ENCODE measurements around the gene NAMPT. TPM values are rescaled to one million over a fixed set of nuclear protein-coding genes. Genes with fewer than 3 reads are reported as not detected.

Gene NAMPT
- total RNA-seq, 2 donors from 2014 or later, result 88.6 to 273 TPM

DNA sequence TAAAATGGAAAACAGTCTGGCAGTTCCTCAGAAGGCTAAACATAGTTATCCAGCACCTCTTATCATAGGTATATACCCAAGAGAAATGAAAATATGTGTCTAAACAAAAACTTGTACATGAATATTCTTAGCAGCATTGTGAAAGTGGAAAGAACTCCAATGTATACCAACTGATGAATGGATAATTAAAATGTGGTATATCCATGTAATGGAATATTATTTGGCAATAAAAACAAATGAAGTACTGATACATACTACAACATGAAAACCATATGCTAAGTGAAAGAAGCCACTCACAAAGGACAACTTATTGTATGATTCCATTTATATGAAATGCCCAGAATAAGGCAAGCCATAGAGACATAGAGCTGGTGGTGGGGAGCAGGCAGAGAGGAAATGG, 32.2 kb upstream of the NAMPT start:
- Histone ChIP-seq H3K27ac (no peak overlapping the region), H3K4me3 (no peak overlapping the region), H3K27me3 (no peaks in the 10 kb centered on the region), H3K36me3 (no peaks in the 10 kb centered on the region), H3K9ac (ENCODE audit: low read depth in 2 of 2, low read length in 2 of 2) (no peak overlapping the region), H3K4me1 (no peaks in the 10 kb centered on the region), H3K9me3 (no peaks in the 10 kb centered on the region)
- no peak for DNase-seq
- TF ChIP-seq, protein P1, sequence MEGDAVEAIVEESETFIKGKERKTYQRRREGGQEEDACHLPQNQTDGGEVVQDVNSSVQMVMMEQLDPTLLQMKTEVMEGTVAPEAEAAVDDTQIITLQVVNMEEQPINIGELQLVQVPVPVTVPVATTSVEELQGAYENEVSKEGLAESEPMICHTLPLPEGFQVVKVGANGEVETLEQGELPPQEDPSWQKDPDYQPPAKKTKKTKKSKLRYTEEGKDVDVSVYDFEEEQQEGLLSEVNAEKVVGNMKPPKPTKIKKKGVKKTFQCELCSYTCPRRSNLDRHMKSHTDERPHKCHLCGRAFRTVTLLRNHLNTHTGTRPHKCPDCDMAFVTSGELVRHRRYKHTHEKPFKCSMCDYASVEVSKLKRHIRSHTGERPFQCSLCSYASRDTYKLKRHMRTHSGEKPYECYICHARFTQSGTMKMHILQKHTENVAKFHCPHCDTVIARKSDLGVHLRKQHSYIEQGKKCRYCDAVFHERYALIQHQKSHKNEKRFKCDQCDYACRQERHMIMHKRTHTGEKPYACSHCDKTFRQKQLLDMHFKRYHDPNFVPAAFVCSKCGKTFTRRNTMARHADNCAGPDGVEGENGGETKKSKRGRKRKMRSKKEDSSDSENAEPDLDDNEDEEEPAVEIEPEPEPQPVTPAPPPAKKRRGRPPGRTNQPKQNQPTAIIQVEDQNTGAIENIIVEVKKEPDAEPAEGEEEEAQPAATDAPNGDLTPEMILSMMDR (IDR thresholded peaks at IDR 0.05), result no peak
- intact Hi-C loops (cut with DNase I), result no loop called here

DNA sequence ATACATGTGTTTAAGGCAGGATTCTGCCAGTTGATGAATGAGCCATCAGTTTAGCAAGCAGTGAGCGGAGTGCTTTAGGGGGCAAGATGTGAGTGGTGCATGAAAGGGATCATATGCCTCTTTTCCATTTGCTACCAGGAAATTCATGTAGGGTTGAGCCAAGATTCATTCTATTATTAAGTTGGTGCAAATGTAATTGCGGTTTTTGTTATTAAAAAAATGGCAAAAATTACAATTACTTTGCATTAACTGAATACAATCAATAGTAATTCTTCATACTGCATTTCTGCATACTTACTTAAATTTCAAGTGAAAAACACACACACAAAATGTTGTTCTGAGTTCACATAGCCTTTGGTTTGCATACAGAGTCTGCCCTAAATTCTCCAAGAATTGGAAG, 30.1 kb upstream of the NAMPT start:
- H3K27ac ChIP-seq, result no peak overlapping the region
- no peaks in the 10 kb centered on the region for H3K36me3 ChIP-seq

DNA sequence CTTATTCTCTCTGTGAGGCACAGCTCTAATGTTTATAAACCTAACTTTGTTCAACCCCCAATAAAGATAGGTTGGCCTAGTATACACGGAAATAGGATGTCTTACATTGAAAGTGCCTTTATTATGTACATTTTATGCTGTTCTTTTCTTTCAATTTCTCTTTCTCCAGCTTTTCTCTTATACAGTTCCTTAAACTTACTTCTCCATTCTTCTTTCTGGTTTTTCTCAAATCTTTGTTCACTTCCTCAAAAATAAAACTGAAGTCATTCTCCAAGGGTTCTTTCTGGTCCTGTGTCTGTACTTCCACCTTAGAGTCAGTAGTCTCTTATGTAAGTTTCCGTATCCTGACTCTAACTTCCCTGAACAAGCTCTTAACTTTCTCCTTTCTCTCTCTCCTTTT, 29.2 kb upstream of the NAMPT start:
- H3K9me3 ChIP-seq, result no peaks in the 10 kb centered on the region
- DNase-seq, result no peak
- no peaks in the 10 kb centered on the region for H3K4me1 ChIP-seq
- TF ChIP-seq, protein P1 (IDR thresholded peaks at IDR 0.05), result no peak
- intact Hi-C loops (cut with DNase I), result no loop called here
- no peaks in the 10 kb centered on the region for H3K36me3 ChIP-seq
- no peak overlapping the region for H3K4me3 ChIP-seq
- H3K27me3 ChIP-seq, result no peaks in the 10 kb centered on the region
- peak overlapping the region; percentile 42 for H3K27ac ChIP-seq
- H3K9ac ChIP-seq (ENCODE audit: low read depth in 2 of 2, low read length in 2 of 2), result no peak overlapping the region

More for the DNA sequence above, 30.1 kb upstream of the NAMPT start:
- intact Hi-C loops (cut with DNase I), result no loop called here
- no peak for DNase-seq
- Histone ChIP-seq H3K27me3 (no peaks in the 10 kb centered on the region), H3K4me3 (no peak overlapping the region), H3K4me1 (no peaks in the 10 kb centered on the region), H3K9ac (ENCODE audit: low read depth in 2 of 2, low read length in 2 of 2) (no peak overlapping the region), H3K9me3 (no peaks in the 10 kb centered on the region)
- TF ChIP-seq, protein P1 (IDR thresholded peaks at IDR 0.05), result no peak

DNA sequence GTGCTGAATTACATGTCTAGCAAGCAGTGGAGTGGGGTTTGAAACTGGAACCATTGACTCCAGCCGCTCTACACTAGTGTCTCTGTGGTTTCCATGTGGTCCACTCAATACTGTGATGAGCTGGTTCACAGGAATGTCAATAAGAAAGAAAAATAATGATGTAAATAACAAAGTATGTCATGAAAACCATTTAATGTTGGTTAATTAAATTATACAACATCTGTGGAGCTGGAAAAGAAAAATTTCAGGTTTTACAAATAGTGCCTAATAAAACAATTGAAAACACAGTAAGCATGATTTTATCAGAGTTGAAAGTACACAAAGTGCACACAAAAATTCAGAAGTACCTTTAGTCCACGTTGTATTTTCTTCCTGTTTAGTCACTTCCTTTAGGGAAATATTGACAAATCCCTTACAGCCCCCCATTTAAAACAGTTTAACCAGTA, 28.7 kb upstream of the NAMPT start:
- H3K9ac ChIP-seq (ENCODE audit: low read depth in 2 of 2, low read length in 2 of 2), result no peak overlapping the region
- TF ChIP-seq, protein P1 (IDR thresholded peaks at IDR 0.05), result no peak
- no peak for DNase-seq
- no peaks in the 10 kb centered on the region for H3K9me3 ChIP-seq
- no peaks in the 10 kb centered on the region for H3K36me3 ChIP-seq
- intact Hi-C loops (cut with DNase I), result no loop called here
- no peaks in the 10 kb centered on the region for H3K27me3 ChIP-seq
- no peak overlapping the region for H3K4me3 ChIP-seq
- H3K27ac ChIP-seq, result peak overlapping the region; percentile 42
- no peaks in the 10 kb centered on the region for H3K4me1 ChIP-seq

DNA sequence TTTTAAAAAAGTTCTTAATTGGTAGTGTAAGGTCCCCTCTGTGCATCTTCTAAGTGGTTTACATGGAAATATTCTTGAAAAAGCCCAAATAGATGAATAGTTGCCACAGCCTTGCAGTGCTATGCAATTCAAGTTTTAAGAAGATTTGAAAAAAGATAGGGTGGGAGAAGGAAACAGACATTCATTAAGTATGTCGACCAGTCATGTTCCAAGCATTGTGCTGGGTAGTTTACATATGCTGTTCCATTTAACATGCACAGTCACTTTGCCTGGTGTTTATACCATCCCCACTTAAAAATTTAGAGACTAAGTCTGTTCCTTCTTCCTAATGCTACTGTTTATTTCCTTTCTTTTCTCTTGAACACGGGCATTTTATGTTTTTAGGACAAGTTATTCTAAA, 28.1 kb upstream of the NAMPT start:
- H3K9ac ChIP-seq (ENCODE audit: low read depth in 2 of 2, low read length in 2 of 2), result no peak overlapping the region
- no peak for DNase-seq
- TF ChIP-seq, protein P1 (IDR thresholded peaks at IDR 0.05), result no peak

More for the DNA sequence above, 28.1 kb upstream of the NAMPT start:
- Histone ChIP-seq H3K4me1 (no peaks in the 10 kb centered on the region), H3K9me3 (no peaks in the 10 kb centered on the region), H3K27me3 (no peaks in the 10 kb centered on the region), H3K36me3 (no peaks in the 10 kb centered on the region), H3K27ac (peak overlapping the region; percentile 42), H3K4me3 (no peak overlapping the region)
- intact Hi-C loops (cut with DNase I), result no loop called here
